HepG2 (cell line): ENCODE results near the gene SMIM13. TPM values are rescaled to one million over a fixed set of nuclear protein-coding genes. Genes with fewer than 3 reads are reported as not detected.

ENCODE experiments used
- ASH2L ChIP-seq: fragments of 300-600, 200-600 bp; sonication (generic); IDR thresholded peaks from 2 replicates; pipeline ENCODE4 v1.7.0; 2017; ENCODE audit warnings: low read depth, mild to moderate bottlenecking, moderate library complexity, mixed read lengths, low read length; ENCODE audit not compliant: insufficient read length
- CBX1 ChIP-seq: IDR thresholded peaks from one replicate; pipeline ENCODE4 v1.6.1; 2016; ENCODE audit warnings: antibody characterized with exemption, low read depth
- CEBPG ChIP-seq: IDR thresholded peaks from 2 replicates; pipeline ENCODE4 v1.6.1; 2016
- CREM ChIP-seq, 2 experiments: sonication (generic) in 1 of 2; formaldehyde crosslinking in 1 of 2; IDR thresholded peaks; 2 replicates each; pipeline versions ENCODE4 v1.4.0 to v1.6.1; 2016 to 2020; ENCODE audit warnings: antibody characterized with exemption in 1 of 2, mild to moderate bottlenecking in 1 of 2, missing genetic modification reagents in 1 of 2
- EP300 ChIP-seq, 3 experiments: sonication (generic) in 1 of 3; formaldehyde crosslinking in 1 of 3; IDR thresholded peaks; 2 replicates each; pipeline versions ENCODE4 v1.5.1 to v1.6.1; 2011 to 2020; ENCODE audit warnings: low read depth in 2 of 3, low read length in 2 of 3, borderline replicate concordance in 1 of 3, improper control_type of control experiment in 1 of 3, mild to moderate bottlenecking in 1 of 3, missing genetic modification reagents in 1 of 3, moderate library complexity in 1 of 3
- HNF1B ChIP-seq: sonication (generic); formaldehyde crosslinking; IDR thresholded peaks from 2 replicates; pipeline ENCODE4 v1.5.1; 2020; ENCODE audit warnings: mild to moderate bottlenecking, moderate library complexity, missing genetic modification reagents
- MED1 ChIP-seq: sonication (generic); formaldehyde crosslinking; IDR thresholded peaks from 2 replicates; pipeline ENCODE4 v1.4.0; 2020; ENCODE audit warnings: missing genetic modification reagents
- MTA1 ChIP-seq: sonication (generic); formaldehyde crosslinking; IDR thresholded peaks from 2 replicates; pipeline ENCODE4 v1.4.0; 2020; ENCODE audit warnings: missing genetic modification reagents, mild to moderate bottlenecking, borderline replicate concordance
- NFKB2 ChIP-seq: sonication (generic); formaldehyde crosslinking; IDR thresholded peaks from 2 replicates; pipeline ENCODE4 v1.4.0; 2020; ENCODE audit warnings: missing genetic modification reagents, borderline replicate concordance
- PPARG ChIP-seq: conservative IDR thresholded peaks from 2 replicates; pipeline ENCODE4 v1.6.1; 2016; ENCODE audit warnings: missing biosample characterization, missing genetic modification reagents
- RFXAP ChIP-seq: sonication (generic); formaldehyde crosslinking; IDR thresholded peaks from 2 replicates; pipeline ENCODE4 v1.4.0; 2020; ENCODE audit warnings: missing genetic modification reagents, borderline replicate concordance
- SKI ChIP-seq: fragments of 450-650 bp; IDR thresholded peaks from one replicate; pipeline ENCODE4 v1.6.1; 2018; ENCODE audit warnings: mild to moderate bottlenecking; ENCODE audit not compliant: partially characterized antibody
- SMAD1 ChIP-seq: sonication (generic); formaldehyde crosslinking; IDR thresholded peaks from 2 replicates; pipeline ENCODE4 v1.4.0; 2020; ENCODE audit warnings: missing genetic modification reagents, low read depth, mild to moderate bottlenecking, borderline replicate concordance
- SNAPC2 ChIP-seq: sonication (generic); formaldehyde crosslinking; IDR thresholded peaks from 2 replicates; pipeline ENCODE4 v1.8.1; 2022; ENCODE audit warnings: mild to moderate bottlenecking, missing genetic modification reagents
- TEAD3 ChIP-seq: optimal IDR thresholded peaks from 2 replicates; pipeline ENCODE3; 2016; ENCODE audit warnings: borderline replicate concordance
- ZNF121 ChIP-seq: sonication (generic); formaldehyde crosslinking; IDR thresholded peaks from 2 replicates; pipeline ENCODE4 v1.5.0; 2020; ENCODE audit warnings: mild to moderate bottlenecking, missing genetic modification reagents
- ZNF768 ChIP-seq: sonication (generic); formaldehyde crosslinking; IDR thresholded peaks from 2 replicates; pipeline ENCODE4 v1.4.0; 2020; ENCODE audit warnings: missing genetic modification reagents
- polyA plus RNA-seq, 8 experiments: library from polyadenylated mRNA; depleted of rRNA in 3 of 8; stranded (reverse) in 7 of 8; unstranded in 1 of 8; fragments of >200 nt; fragmentation: Illumina TruSeq in 4 of 8; extraction: Trizol in 4 of 8; gene quantifications; 2 replicates each; pipeline versions ENCODE4 v1.2.1 to v1.2.3, GENCODE V29; 2011 to 2016; ENCODE audit warnings: low read depth in 4 of 8, missing spikeins in 1 of 8, mixed read lengths in 1 of 8; ENCODE audit not compliant: insufficient read depth in 1 of 8
- total RNA-seq, 5 experiments: library from RNA; depleted of rRNA; stranded (reverse); fragments of >200 nt; fragmentation: Illumina TruSeq; extraction: Trizol; gene quantifications; 2 replicates each; pipeline ENCODE4 v1.2.3, GENCODE V29; 2016; ENCODE audit warnings: low read depth in 1 of 5
- TF ChIP-seq, protein P1 (sequence below): IDR thresholded peaks from 2 replicates; pipeline ENCODE4 v1.6.1; 2016; ENCODE audit warnings: low read depth, missing genetic modification reagents, missing compliant biosample characterization
- TF ChIP-seq, protein P2 (sequence below): sonication (generic); formaldehyde crosslinking; IDR thresholded peaks from 2 replicates; pipeline ENCODE4 v1.4.0; 2020; ENCODE audit warnings: missing genetic modification reagents, mild to moderate bottlenecking, borderline replicate concordance
- TF ChIP-seq, protein P3 (sequence below): IDR thresholded peaks from 2 replicates; pipeline ENCODE4 v1.6.1; 2012; ENCODE audit warnings: inconsistent platforms

Gene SMIM13
- total and polyA plus RNA-seq, 2 of the 13 experiments (the other 11 are each of a cell fraction or from before 2014, with no cell fraction given), result 2.7 to 10.2 TPM

GRCh38 chr6:11055127-11055627 lies 38.5 kb upstream of the SMIM13 start (continued):
- TF ChIP-seq ZNF121 (no peak), RFXAP (no peak; the same call in 1 of the 2 replicates), TEAD3 (peak; percentile 49), CBX1 (no peak), SMAD1 (CRISPR knock-in tag) (no peak), MED1 (CRISPR knock-in tag) (peak; percentile 61), CEBPG (peak; percentile 81), PPARG (CRISPR knock-in tag) (peak; percentile 95), HNF1B (CRISPR knock-in tag) (no peak), CREM (IDR thresholded peaks at IDR 0.05) (peak; percentile 81), CREM (CRISPR knock-in tag; IDR thresholded peaks at IDR 0.05) (no peak), ZNF768 (CRISPR knock-in tag) (no peak), SKI (peak; percentile 54), ASH2L (peak; percentile 68), EP300 (IDR thresholded peaks at IDR 0.05; ENCODE audit: low read depth in 2 of 2, low read length in 2 of 2) (peak in 1 of 2 experiments; percentile 90; a peak in 2 of 4 replicates), EP300 (CRISPR knock-in tag; IDR thresholded peaks at IDR 0.05; ENCODE audit: borderline replicate concordance) (no peak), MTA1 (CRISPR knock-in tag) (no peak), NFKB2 (CRISPR knock-in tag) (no peak), SNAPC2 (no peak)
- TF ChIP-seq, protein P1, sequence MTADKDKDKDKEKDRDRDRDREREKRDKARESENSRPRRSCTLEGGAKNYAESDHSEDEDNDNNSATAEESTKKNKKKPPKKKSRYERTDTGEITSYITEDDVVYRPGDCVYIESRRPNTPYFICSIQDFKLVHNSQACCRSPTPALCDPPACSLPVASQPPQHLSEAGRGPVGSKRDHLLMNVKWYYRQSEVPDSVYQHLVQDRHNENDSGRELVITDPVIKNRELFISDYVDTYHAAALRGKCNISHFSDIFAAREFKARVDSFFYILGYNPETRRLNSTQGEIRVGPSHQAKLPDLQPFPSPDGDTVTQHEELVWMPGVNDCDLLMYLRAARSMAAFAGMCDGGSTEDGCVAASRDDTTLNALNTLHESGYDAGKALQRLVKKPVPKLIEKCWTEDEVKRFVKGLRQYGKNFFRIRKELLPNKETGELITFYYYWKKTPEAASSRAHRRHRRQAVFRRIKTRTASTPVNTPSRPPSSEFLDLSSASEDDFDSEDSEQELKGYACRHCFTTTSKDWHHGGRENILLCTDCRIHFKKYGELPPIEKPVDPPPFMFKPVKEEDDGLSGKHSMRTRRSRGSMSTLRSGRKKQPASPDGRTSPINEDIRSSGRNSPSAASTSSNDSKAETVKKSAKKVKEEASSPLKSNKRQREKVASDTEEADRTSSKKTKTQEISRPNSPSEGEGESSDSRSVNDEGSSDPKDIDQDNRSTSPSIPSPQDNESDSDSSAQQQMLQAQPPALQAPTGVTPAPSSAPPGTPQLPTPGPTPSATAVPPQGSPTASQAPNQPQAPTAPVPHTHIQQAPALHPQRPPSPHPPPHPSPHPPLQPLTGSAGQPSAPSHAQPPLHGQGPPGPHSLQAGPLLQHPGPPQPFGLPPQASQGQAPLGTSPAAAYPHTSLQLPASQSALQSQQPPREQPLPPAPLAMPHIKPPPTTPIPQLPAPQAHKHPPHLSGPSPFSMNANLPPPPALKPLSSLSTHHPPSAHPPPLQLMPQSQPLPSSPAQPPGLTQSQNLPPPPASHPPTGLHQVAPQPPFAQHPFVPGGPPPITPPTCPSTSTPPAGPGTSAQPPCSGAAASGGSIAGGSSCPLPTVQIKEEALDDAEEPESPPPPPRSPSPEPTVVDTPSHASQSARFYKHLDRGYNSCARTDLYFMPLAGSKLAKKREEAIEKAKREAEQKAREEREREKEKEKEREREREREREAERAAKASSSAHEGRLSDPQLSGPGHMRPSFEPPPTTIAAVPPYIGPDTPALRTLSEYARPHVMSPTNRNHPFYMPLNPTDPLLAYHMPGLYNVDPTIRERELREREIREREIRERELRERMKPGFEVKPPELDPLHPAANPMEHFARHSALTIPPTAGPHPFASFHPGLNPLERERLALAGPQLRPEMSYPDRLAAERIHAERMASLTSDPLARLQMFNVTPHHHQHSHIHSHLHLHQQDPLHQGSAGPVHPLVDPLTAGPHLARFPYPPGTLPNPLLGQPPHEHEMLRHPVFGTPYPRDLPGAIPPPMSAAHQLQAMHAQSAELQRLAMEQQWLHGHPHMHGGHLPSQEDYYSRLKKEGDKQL (CRISPR knock-in tag), result peak; percentile 44; the same call in 1 of the 2 replicates
- TF ChIP-seq, protein P2, sequence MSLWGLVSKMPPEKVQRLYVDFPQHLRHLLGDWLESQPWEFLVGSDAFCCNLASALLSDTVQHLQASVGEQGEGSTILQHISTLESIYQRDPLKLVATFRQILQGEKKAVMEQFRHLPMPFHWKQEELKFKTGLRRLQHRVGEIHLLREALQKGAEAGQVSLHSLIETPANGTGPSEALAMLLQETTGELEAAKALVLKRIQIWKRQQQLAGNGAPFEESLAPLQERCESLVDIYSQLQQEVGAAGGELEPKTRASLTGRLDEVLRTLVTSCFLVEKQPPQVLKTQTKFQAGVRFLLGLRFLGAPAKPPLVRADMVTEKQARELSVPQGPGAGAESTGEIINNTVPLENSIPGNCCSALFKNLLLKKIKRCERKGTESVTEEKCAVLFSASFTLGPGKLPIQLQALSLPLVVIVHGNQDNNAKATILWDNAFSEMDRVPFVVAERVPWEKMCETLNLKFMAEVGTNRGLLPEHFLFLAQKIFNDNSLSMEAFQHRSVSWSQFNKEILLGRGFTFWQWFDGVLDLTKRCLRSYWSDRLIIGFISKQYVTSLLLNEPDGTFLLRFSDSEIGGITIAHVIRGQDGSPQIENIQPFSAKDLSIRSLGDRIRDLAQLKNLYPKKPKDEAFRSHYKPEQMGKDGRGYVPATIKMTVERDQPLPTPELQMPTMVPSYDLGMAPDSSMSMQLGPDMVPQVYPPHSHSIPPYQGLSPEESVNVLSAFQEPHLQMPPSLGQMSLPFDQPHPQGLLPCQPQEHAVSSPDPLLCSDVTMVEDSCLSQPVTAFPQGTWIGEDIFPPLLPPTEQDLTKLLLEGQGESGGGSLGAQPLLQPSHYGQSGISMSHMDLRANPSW, result 0 out of 2 replicates have a peak, but pooled peaks have one; percentile 24
- TF ChIP-seq, protein P3, sequence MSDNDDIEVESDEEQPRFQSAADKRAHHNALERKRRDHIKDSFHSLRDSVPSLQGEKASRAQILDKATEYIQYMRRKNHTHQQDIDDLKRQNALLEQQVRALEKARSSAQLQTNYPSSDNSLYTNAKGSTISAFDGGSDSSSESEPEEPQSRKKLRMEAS, result no peak
